ENCODE data around the gene COL20A1. TPM values are rescaled to one million over a fixed set of nuclear protein-coding genes. Genes with fewer than 3 reads are reported as not detected.
"Not testable (repeated sequence)": the region's sequence is repeated elsewhere in the genome, so short reads cannot be mapped to it uniquely, and the experiment has no call there.

Gene COL20A1
- total RNA-seq, 1 donor from 2014 or later, result 5.0 TPM

GRCh38 chr20:63340158-63340688 is 47.2 kb downstream of the COL20A1 start:
- not testable (repeated sequence) for H3K4me1 ChIP-seq (ENCODE audit: insufficient read depth, low read length); H3K36me3 ChIP-seq (ENCODE audit: insufficient read depth, low read length); H3K27ac Mint-ChIP-seq (ENCODE audit: unreplicated experiment); H3K27ac ChIP-seq (ENCODE audit: low read depth, low read length); H3K4me2 ChIP-seq (ENCODE audit: low read length); DNase-seq (ENCODE audit: low read depth); H3K9ac ChIP-seq (ENCODE audit: low read length); H3K9me3 ChIP-seq (ENCODE audit: insufficient read depth, low read depth, low read length); H3K4me3 ChIP-seq (ENCODE audit: insufficient read depth, low read depth, low read length); H4K20me1 ChIP-seq (ENCODE audit: insufficient read depth, low read length); H2AFZ ChIP-seq (ENCODE audit: low read depth, low read length); H3K4me3 Mint-ChIP-seq (ENCODE audit: unreplicated experiment); H3K9me3 Mint-ChIP-seq (ENCODE audit: unreplicated experiment); H3K36me3 Mint-ChIP-seq (ENCODE audit: low read depth, unreplicated experiment); H3K79me2 ChIP-seq (ENCODE audit: insufficient read depth, low read length)
- Mint-ChIP-seq H3K4me1 (ENCODE audit: low read depth, unreplicated experiment) (peaks cover 17% of the 10 kb centered on the region), H3K27me3 (ENCODE audit: low read depth, unreplicated experiment) (peaks cover 31% of the 10 kb centered on the region)
- FAIRE-seq, result peak; percentile 17
- H3K27me3 ChIP-seq (ENCODE audit: insufficient read depth, low read length), result peaks cover 27% of the 10 kb centered on the region

GRCh38 chr20:63342561-63343459 is 49.8 kb downstream of the COL20A1 start:
- H3K4me1 ChIP-seq (ENCODE audit: insufficient read depth, low read length), result no peaks in the 10 kb centered on the region
- no peak overlapping the region for H3K4me3 ChIP-seq (ENCODE audit: insufficient read depth, low read depth, low read length)
- H3K27ac ChIP-seq (ENCODE audit: low read depth, low read length), result no peak overlapping the region
- H2AFZ ChIP-seq (ENCODE audit: low read depth, low read length), result no peak overlapping the region
- no peaks in the 10 kb centered on the region for H3K9me3 ChIP-seq (ENCODE audit: insufficient read depth, low read depth, low read length)
- no peak overlapping the region for H3K27ac Mint-ChIP-seq (ENCODE audit: unreplicated experiment)
- peaks cover 4% of the 10 kb centered on the region for H4K20me1 ChIP-seq (ENCODE audit: insufficient read depth, low read length)
- H3K4me3 Mint-ChIP-seq (ENCODE audit: unreplicated experiment), result no peak overlapping the region
- DNase-seq (ENCODE audit: low read depth) (no peak), FAIRE-seq (no peak)
- peaks cover 23% of the 10 kb centered on the region for H3K27me3 ChIP-seq (ENCODE audit: insufficient read depth, low read length)
- no peaks in the 10 kb centered on the region for H3K36me3 ChIP-seq (ENCODE audit: insufficient read depth, low read length)
- H3K9me3 Mint-ChIP-seq (ENCODE audit: unreplicated experiment), result peaks cover 8% of the 10 kb centered on the region
- peaks cover 7% of the 10 kb centered on the region for H3K36me3 Mint-ChIP-seq (ENCODE audit: low read depth, unreplicated experiment)
- H3K27me3 Mint-ChIP-seq (ENCODE audit: low read depth, unreplicated experiment), result peaks cover 24% of the 10 kb centered on the region
- peaks cover 3% of the 10 kb centered on the region for H3K4me1 Mint-ChIP-seq (ENCODE audit: low read depth, unreplicated experiment)
- no peak overlapping the region for H3K9ac ChIP-seq (ENCODE audit: low read length)
- no peak for TF ChIP-seq EZH2 (IDR thresholded peaks at IDR 0.05; ENCODE audit: insufficient read depth, low read length)
- no peak for TF ChIP-seq CTCF (IDR thresholded peaks at IDR 0.05; ENCODE audit: insufficient read depth, low read depth, low read length)
- H3K4me2 ChIP-seq (ENCODE audit: low read length), result no peak overlapping the region
- no peaks in the 10 kb centered on the region for H3K79me2 ChIP-seq (ENCODE audit: insufficient read depth, low read length)

- peaks cover 7% of the 10 kb centered on the region for H3K36me3 Mint-ChIP-seq (ENCODE audit: low read depth, unreplicated experiment)
- H3K9me3 Mint-ChIP-seq (ENCODE audit: unreplicated experiment), result peaks cover 8% of the 10 kb centered on the region
- Histone ChIP-seq H3K4me3 (ENCODE audit: insufficient read depth, low read depth, low read length) (no peak overlapping the region), H3K4me1 (ENCODE audit: insufficient read depth, low read length) (no peaks in the 10 kb centered on the region), H2AFZ (ENCODE audit: low read depth, low read length) (no peak overlapping the region), H3K79me2 (ENCODE audit: insufficient read depth, low read length) (no peaks in the 10 kb centered on the region), H3K27ac (ENCODE audit: low read depth, low read length) (no peak overlapping the region), H4K20me1 (ENCODE audit: insufficient read depth, low read length) (no peaks in the 10 kb centered on the region), H3K9me3 (ENCODE audit: insufficient read depth, low read depth, low read length) (no peaks in the 10 kb centered on the region), H3K9ac (ENCODE audit: low read length) (no peak overlapping the region), H3K4me2 (ENCODE audit: low read length) (no peak overlapping the region), H3K27me3 (ENCODE audit: insufficient read depth, low read length) (peaks cover 23% of the 10 kb centered on the region), H3K36me3 (ENCODE audit: insufficient read depth, low read length) (no peaks in the 10 kb centered on the region)
- H3K27me3 Mint-ChIP-seq (ENCODE audit: low read depth, unreplicated experiment), result peaks cover 27% of the 10 kb centered on the region
- TF ChIP-seq EZH2 (IDR thresholded peaks at IDR 0.05; ENCODE audit: insufficient read depth, low read length) (no peak), CTCF (IDR thresholded peaks at IDR 0.05; ENCODE audit: insufficient read depth, low read depth, low read length) (no peak)
- no peak overlapping the region for H3K4me3 Mint-ChIP-seq (ENCODE audit: unreplicated experiment)
- no peak overlapping the region for H3K27ac Mint-ChIP-seq (ENCODE audit: unreplicated experiment)
- FAIRE-seq (no peak), DNase-seq (ENCODE audit: low read depth) (no peak)
- H3K4me1 Mint-ChIP-seq (ENCODE audit: low read depth, unreplicated experiment), result no peaks in the 10 kb centered on the region
Measured at GRCh38 chr20:63343460-63344445, 50.8 kb downstream of the COL20A1 start.
